MCF 10A (cell line): ENCODE data around the gene PGF. TPM values are rescaled to one million over a fixed set of nuclear protein-coding genes. Genes with fewer than 3 reads are reported as not detected.

Experiments used
- BruUV-seq: library from RNA; stranded (reverse); fragments of 400-500 nt; replicated peaks from 2 replicates; lab custom pipeline; 2021; lab: Mats Ljungman, UMichigan
- CTCF ChIA-PET: fragments of 300-600 bp; sonication (Branson Sonifier 250); formaldehyde crosslinking; extraction: SDS; loops from one replicate; lab custom pipeline; 2021; ENCODE audit warnings: antibody characterized with exemption, inconsistent platforms; lab: Yijun Ruan, JAX
- POLR2A ChIA-PET: fragments of 300-600, 350-650 bp; sonication (Branson Sonifier 250); formaldehyde crosslinking; extraction: SDS; loops from one replicate; lab custom pipeline; 2020; ENCODE audit warnings: antibody characterized with exemption, inconsistent platforms; lab: Yijun Ruan, JAX
- DNase-seq: peaks from one replicate; pipeline ENCODE4 v3.0.0-alpha.2; 2018; ENCODE audit not compliant: unreplicated experiment
- H3K27ac Mint-ChIP-seq: one replicate; pipeline ENCODE4 v1.8.0; 2022; ENCODE audit warnings: mild to moderate bottlenecking, low read depth, mixed read lengths; ENCODE audit not compliant: unreplicated experiment
- H3K27me3 Mint-ChIP-seq: one replicate; pipeline ENCODE4 v1.8.0; 2022; ENCODE audit warnings: mixed read lengths; ENCODE audit not compliant: insufficient read depth, unreplicated experiment
- H3K36me3 Mint-ChIP-seq: one replicate; pipeline ENCODE4 v1.8.0; 2022; ENCODE audit warnings: mild to moderate bottlenecking, moderate library complexity, mixed read lengths; ENCODE audit not compliant: insufficient read depth, unreplicated experiment
- H3K4me1 Mint-ChIP-seq: one replicate; pipeline ENCODE4 v1.8.0; 2022; ENCODE audit warnings: mixed read lengths; ENCODE audit not compliant: insufficient read depth, unreplicated experiment
- H3K4me3 Mint-ChIP-seq: one replicate; pipeline ENCODE4 v1.8.0; 2022; ENCODE audit warnings: mild to moderate bottlenecking, moderate library complexity, mixed read lengths; ENCODE audit not compliant: unreplicated experiment
- H3K9me3 Mint-ChIP-seq: one replicate; pipeline ENCODE4 v1.8.0; 2022; ENCODE audit warnings: mixed read lengths; ENCODE audit not compliant: unreplicated experiment
- intact Hi-C: fragments of 100-400 bp; cut with micrococcal nuclease; formaldehyde crosslinking; loops from 2 replicates; pipeline ENCODE4 v1.14.1; 2022
- total RNA-seq: library from RNA; stranded (reverse); gene quantifications from 2 replicates; pipeline ENCODE4 v1.2.3, GENCODE V29; 2022
- TF ChIP-seq, protein P1 (sequence below): fragments of 200-600 bp; IDR thresholded peaks from one replicate; pipeline ENCODE4 v1.8.0; 2022; ENCODE audit warnings: antibody characterized with exemption, mild to moderate bottlenecking; ENCODE audit not compliant: unreplicated experiment

PGF gene
- total RNA-seq, 1 experiment from 2014 or later: 2.1 TPM

DNA sequence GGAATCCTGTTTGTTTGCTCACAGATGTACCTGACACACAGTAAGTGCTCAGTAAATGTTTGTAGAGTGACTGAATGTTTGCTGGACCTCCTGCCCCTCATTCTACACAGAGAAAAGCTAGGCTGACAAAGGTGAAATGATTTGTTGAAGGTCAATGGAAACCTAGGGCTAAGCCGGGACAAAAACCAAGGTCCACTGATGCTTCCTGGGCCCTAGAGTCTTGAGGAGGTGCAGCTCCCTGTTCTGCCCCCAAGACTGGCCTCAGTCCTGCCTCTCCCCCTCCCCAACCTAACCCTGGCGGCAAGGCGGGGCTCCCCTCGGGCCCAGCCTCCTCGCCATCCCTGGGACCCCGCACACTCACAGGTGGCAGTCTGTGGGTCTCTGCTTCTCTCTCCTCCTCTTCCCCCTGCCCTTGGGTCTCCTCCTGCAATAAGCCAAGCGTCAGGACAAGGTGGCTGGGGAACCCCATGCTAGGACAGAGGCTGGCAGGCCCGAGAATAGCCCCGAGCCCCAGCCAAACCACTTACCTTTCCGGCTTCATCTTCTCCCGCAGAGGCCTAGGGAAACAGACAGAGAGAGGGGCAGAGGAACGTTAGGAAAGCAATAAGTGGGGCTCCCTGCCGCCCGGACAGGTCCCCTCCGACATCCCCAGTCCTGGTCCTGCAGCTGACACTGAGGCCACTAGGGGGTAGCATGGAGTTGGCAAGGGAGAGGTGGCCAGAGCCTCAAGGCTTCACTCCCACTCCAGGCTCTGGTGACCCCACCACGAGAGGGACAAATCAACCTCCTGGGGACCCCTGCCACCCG, 9.3 kb downstream of the PGF start:
- TF ChIP-seq, protein P1, sequence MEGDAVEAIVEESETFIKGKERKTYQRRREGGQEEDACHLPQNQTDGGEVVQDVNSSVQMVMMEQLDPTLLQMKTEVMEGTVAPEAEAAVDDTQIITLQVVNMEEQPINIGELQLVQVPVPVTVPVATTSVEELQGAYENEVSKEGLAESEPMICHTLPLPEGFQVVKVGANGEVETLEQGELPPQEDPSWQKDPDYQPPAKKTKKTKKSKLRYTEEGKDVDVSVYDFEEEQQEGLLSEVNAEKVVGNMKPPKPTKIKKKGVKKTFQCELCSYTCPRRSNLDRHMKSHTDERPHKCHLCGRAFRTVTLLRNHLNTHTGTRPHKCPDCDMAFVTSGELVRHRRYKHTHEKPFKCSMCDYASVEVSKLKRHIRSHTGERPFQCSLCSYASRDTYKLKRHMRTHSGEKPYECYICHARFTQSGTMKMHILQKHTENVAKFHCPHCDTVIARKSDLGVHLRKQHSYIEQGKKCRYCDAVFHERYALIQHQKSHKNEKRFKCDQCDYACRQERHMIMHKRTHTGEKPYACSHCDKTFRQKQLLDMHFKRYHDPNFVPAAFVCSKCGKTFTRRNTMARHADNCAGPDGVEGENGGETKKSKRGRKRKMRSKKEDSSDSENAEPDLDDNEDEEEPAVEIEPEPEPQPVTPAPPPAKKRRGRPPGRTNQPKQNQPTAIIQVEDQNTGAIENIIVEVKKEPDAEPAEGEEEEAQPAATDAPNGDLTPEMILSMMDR: peak; percentile 81
- H3K4me1 Mint-ChIP-seq: peaks cover 14% of the 10 kb centered on the region
- no peaks in the 10 kb centered on the region for H3K9me3 Mint-ChIP-seq
- CTCF ChIA-PET: interaction anchor here (0.6 to 6.6 kb wide), 27 partner anchors 8 to 791 kb away, joined by 3 to 69 read pairs (median 3); partner anchors contain the start of genes ACYP1 and MLH3
- peak overlapping the region; percentile 34 for H3K4me3 Mint-ChIP-seq
- no peaks in the 10 kb centered on the region for H3K36me3 Mint-ChIP-seq
- H3K27ac Mint-ChIP-seq: peak overlapping the region; percentile 52
- DNase-seq: peak; percentile 78
- POLR2A ChIA-PET: interaction anchor here (1.1 to 1.2 kb wide), 2 partner anchors 57 to 122 kb away, joined by 3 read pairs; no protein-coding TSS in a partner anchor
- H3K27me3 Mint-ChIP-seq: no peaks in the 10 kb centered on the region
- BruUV-seq: TSS peak; percentile 92
- intact Hi-C loops: loop anchor here (1.0 to 10.0 kb wide), 3 partner anchors 56 to 359 kb away; partner anchors contain the start of gene EIF2B2

DNA sequence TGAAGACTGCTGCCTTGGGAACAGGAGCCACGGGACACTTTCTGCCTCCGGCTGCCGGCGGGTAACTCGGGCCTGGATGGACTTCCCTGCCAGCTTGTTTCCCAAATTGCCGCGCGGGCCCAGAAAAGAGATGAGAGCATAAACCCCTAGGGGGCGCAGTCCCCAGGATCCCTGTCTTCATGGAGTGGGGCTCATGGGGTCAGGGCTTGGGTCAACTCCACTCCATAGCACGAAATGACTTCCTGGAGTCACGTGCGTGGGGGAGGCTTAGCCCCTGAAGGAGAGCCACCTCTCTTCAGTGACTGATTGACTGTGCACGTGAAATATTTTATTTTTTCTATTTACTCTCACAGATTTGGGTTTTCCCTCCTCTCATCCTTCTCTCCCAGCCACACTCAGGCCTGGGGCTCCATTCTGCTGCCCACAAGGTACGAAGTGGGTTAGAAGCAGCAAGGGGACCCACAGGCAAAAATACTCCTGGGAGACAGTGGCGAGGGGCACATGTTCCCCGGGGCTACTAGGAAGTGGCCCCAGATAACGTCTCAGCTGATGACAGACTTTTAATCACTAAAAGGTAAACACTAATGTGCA, 10.0 kb downstream of the PGF start:
- H3K4me1 Mint-ChIP-seq: peaks cover 15% of the 10 kb centered on the region
- no peaks in the 10 kb centered on the region for H3K9me3 Mint-ChIP-seq
- peak; percentile 64 for DNase-seq
- no peak overlapping the region for H3K27ac Mint-ChIP-seq
- CTCF ChIA-PET: interaction anchor here (0.6 to 6.6 kb wide), 31 partner anchors 9 to 791 kb away, joined by 3 to 69 read pairs (median 3); partner anchors contain the start of genes ACYP1 and PGF
- H3K36me3 Mint-ChIP-seq: no peaks in the 10 kb centered on the region
- no TSS peak for BruUV-seq
- intact Hi-C loops: loop anchor here (5.0 to 10.0 kb wide), 2 partner anchors 57 to 359 kb away; partner anchors contain the start of gene EIF2B2
- no peaks in the 10 kb centered on the region for H3K27me3 Mint-ChIP-seq
- POLR2A ChIA-PET: interaction anchor here (1.1 kb wide), 1 partner anchor 58 kb away, joined by 3 read pairs; no protein-coding TSS in a partner anchor
- H3K4me3 Mint-ChIP-seq: no peak overlapping the region
- TF ChIP-seq, protein P1: peak; percentile 59

DNA sequence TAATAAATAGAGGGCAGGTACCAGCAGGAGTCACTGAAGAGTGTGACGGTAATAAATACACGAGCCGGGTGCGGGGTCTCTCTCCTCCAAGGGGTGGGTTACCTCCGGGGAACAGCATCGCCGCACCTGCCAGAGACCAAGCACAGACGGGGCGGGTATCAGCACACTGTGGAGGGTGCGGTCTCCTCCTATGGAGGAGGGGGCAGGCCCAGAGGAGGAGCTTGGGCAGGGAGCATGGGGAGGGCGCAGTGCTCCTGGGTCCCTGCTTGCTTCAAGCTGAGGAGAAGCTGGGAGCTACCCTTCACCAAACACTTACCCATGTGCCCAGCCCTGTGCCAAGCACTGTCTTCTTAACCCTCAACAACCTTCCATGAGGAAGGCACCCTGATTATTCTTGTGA, 12.8 kb downstream of the PGF start:
- CTCF ChIA-PET: interaction anchor here (0.7 to 2.6 kb wide), 2 partner anchors 95 to 145 kb away, joined by 3 to 10 read pairs; no protein-coding TSS in a partner anchor
- H3K9me3 Mint-ChIP-seq: peaks cover 7% of the 10 kb centered on the region
- intact Hi-C loops: loop anchor here (10.0 kb wide), 1 partner anchor 362 kb away; no protein-coding TSS in a partner anchor
- POLR2A ChIA-PET: no interaction called here
- BruUV-seq: no TSS peak
- H3K36me3 Mint-ChIP-seq: no peaks in the 10 kb centered on the region
- no peak for DNase-seq
- H3K27ac Mint-ChIP-seq: no peak overlapping the region
- H3K27me3 Mint-ChIP-seq: no peaks in the 10 kb centered on the region
- H3K4me3 Mint-ChIP-seq: no peak overlapping the region
- TF ChIP-seq, protein P1: no peak
- peaks cover 21% of the 10 kb centered on the region for H3K4me1 Mint-ChIP-seq
